ENCODE measurements around the gene HLA-DQA1. TPM values are rescaled to one million over a fixed set of nuclear protein-coding genes. Genes with fewer than 3 reads are reported as not detected.
"Not testable (repeated sequence)": the region's sequence is repeated elsewhere in the genome, so short reads cannot be mapped to it uniquely, and the experiment has no call there.

Gene HLA-DQA1
- polyA plus RNA-seq (2013, experiment 1 of 2; ENCODE audit: insufficient read length), result not detected
- not detected for polyA plus RNA-seq (2013, experiment 2 of 2; ENCODE audit: insufficient read length)

- DNase-seq, result no peak
Observed at GRCh38 chr6:32637219-32637880, at the start of gene HLA-DQA1. Gene HLA-DQA1 (plus strand): TSS chr6:32637406. CDS start chr6:32637459, 53 bp downstream.

GRCh38 chr6:32588156-32588555 is 49.0 kb upstream of the HLA-DQA1 start:
- no peak for DNase-seq

GRCh38 chr6:32589596-32590449 is 47.4 kb upstream of the HLA-DQA1 start, which contains the start of gene HLA-DRB1:
Gene HLA-DRB1 (minus strand): TSS chr6:32589848. CDS start chr6:32589742, 106 bp downstream.
- no peak for DNase-seq

- not testable (repeated sequence) for DNase-seq
Observed at GRCh38 chr6:32590713-32591112, 46.5 kb upstream of the HLA-DQA1 start.

GRCh38 chr6:32597024-32597423 is 40.2 kb upstream of the HLA-DQA1 start:
- no peak for DNase-seq

- DNase-seq, result no peak
Observed at GRCh38 chr6:32602383-32602782, 34.8 kb upstream of the HLA-DQA1 start.

- DNase-seq, result no peak
Observed at GRCh38 chr6:32603222-32603621, 34.0 kb upstream of the HLA-DQA1 start.

- no peak for DNase-seq
Observed at GRCh38 chr6:32603888-32604287, 33.3 kb upstream of the HLA-DQA1 start.

- no peak for DNase-seq
Observed at GRCh38 chr6:32604434-32604877, 32.8 kb upstream of the HLA-DQA1 start.

- DNase-seq, result no peak
Observed at GRCh38 chr6:32607263-32607987, 29.8 kb upstream of the HLA-DQA1 start.

GRCh38 chr6:32607988-32608298 is 29.3 kb upstream of the HLA-DQA1 start:
- DNase-seq, result no peak

- no peak for DNase-seq
Observed at GRCh38 chr6:32608362-32608761, 28.8 kb upstream of the HLA-DQA1 start.

GRCh38 chr6:32609391-32609730 is 27.8 kb upstream of the HLA-DQA1 start:
- no peak for DNase-seq

- DNase-seq, result peak; percentile 95
Observed at GRCh38 chr6:32609731-32610640, 27.2 kb upstream of the HLA-DQA1 start.

- DNase-seq, result no peak
Observed at GRCh38 chr6:32610682-32611296, 26.4 kb upstream of the HLA-DQA1 start.

GRCh38 chr6:32613475-32613874 is 23.7 kb upstream of the HLA-DQA1 start:
- no peak for DNase-seq

GRCh38 chr6:32614366-32615081 is 22.7 kb upstream of the HLA-DQA1 start:
- DNase-seq, result no peak

- no peak for DNase-seq
Observed at GRCh38 chr6:32615885-32616532, 21.2 kb upstream of the HLA-DQA1 start.

GRCh38 chr6:32617751-32618150 is 19.5 kb upstream of the HLA-DQA1 start:
- no peak for DNase-seq

- no peak for DNase-seq
Observed at GRCh38 chr6:32621372-32621771, 15.8 kb upstream of the HLA-DQA1 start.
